ENCODE results near the gene IDH3A.

- TF ChIP-seq, protein P1, sequence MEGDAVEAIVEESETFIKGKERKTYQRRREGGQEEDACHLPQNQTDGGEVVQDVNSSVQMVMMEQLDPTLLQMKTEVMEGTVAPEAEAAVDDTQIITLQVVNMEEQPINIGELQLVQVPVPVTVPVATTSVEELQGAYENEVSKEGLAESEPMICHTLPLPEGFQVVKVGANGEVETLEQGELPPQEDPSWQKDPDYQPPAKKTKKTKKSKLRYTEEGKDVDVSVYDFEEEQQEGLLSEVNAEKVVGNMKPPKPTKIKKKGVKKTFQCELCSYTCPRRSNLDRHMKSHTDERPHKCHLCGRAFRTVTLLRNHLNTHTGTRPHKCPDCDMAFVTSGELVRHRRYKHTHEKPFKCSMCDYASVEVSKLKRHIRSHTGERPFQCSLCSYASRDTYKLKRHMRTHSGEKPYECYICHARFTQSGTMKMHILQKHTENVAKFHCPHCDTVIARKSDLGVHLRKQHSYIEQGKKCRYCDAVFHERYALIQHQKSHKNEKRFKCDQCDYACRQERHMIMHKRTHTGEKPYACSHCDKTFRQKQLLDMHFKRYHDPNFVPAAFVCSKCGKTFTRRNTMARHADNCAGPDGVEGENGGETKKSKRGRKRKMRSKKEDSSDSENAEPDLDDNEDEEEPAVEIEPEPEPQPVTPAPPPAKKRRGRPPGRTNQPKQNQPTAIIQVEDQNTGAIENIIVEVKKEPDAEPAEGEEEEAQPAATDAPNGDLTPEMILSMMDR (conservative IDR thresholded peaks at IDR 0.05 in 1 of 2, IDR thresholded peaks at IDR 0.05 in 1 of 2; ENCODE audit: low read depth in 1 of 2, low read length in 2 of 2), result no peak
- TF ChIP-seq EZH2 (IDR thresholded peaks at IDR 0.05; ENCODE audit: low read length, missing control alignments), result no peak
Observed at GRCh38 chr15:78168608-78169007, 19.4 kb downstream of the IDH3A start.

Measured in fibroblast of lung (primary cell).